Type B pancreatic cell (in vitro differentiated cells): ENCODE measurements around the gene OPHN1. TPM values are rescaled to one million over a fixed set of nuclear protein-coding genes. Genes with fewer than 3 reads are reported as not detected.
"Not testable (repeated sequence)": the region's sequence is repeated elsewhere in the genome, so short reads cannot be mapped to it uniquely, and the experiment has no call there.

ENCODE experiments used
- DNase-seq: peaks from one replicate; pipeline ENCODE4 v3.0.0; 2021; ENCODE audit warnings: mixed read lengths; ENCODE audit not compliant: unreplicated experiment; ENCODE audit errors: extremely low spot score
- H3K27ac Mint-ChIP-seq: 2 replicates; pipeline ENCODE4 v1.8.0; 2021; ENCODE audit warnings: mild to moderate bottlenecking, mixed read lengths
- H3K27me3 Mint-ChIP-seq: 2 replicates; pipeline ENCODE4 v1.8.0; 2021; ENCODE audit warnings: mixed read lengths
- H3K36me3 Mint-ChIP-seq: 2 replicates; pipeline ENCODE4 v1.8.0; 2021; ENCODE audit warnings: mixed read lengths
- H3K4me1 Mint-ChIP-seq: one replicate; pipeline ENCODE4 v1.8.0; 2021; ENCODE audit warnings: mixed read lengths; ENCODE audit not compliant: unreplicated experiment
- H3K4me3 Mint-ChIP-seq: 2 replicates; pipeline ENCODE4 v1.8.0; 2021; ENCODE audit warnings: mild to moderate bottlenecking, mixed read lengths
- H3K9me3 Mint-ChIP-seq: 2 replicates; pipeline ENCODE4 v1.8.0; 2021; ENCODE audit warnings: mixed read lengths
- total RNA-seq: library from RNA; stranded (reverse); gene quantifications from 2 replicates; pipeline ENCODE4 v1.2.1, GENCODE V29; 2021; ENCODE audit warnings: low replicate concordance
- TF ChIP-seq, protein P1 (sequence below): fragments of 200-600 bp; sonication (generic); conservative IDR thresholded peaks from 2 replicates; pipeline ENCODE4 v1.5.0; 2021; ENCODE audit warnings: antibody characterized with exemption, mild to moderate bottlenecking

Gene OPHN1
- total RNA-seq, 1 donor from 2014 or later, result 7.4 TPM

DNA sequence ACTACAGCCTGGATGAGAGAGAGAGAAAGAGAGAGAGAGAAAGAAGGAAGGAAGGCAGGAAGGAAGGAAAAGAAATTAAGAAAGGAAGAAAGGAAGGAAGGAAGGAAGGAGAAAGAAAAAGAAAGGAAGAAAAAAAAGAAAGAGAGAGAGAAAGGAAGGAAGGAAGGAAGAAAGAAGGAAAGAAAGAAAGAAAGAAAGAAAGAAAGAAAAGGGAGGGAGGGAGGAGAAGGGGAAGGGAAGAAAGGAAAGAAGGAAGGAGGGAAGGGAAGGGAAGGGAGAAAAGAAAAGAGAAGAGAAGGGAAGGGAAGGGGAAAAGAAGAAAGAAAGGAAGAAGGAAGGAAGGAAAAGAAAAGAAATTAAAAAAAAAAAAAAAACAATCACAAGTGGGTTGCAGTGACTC lies 146.3 kb downstream of the OPHN1 start:
- TF ChIP-seq, protein P1, sequence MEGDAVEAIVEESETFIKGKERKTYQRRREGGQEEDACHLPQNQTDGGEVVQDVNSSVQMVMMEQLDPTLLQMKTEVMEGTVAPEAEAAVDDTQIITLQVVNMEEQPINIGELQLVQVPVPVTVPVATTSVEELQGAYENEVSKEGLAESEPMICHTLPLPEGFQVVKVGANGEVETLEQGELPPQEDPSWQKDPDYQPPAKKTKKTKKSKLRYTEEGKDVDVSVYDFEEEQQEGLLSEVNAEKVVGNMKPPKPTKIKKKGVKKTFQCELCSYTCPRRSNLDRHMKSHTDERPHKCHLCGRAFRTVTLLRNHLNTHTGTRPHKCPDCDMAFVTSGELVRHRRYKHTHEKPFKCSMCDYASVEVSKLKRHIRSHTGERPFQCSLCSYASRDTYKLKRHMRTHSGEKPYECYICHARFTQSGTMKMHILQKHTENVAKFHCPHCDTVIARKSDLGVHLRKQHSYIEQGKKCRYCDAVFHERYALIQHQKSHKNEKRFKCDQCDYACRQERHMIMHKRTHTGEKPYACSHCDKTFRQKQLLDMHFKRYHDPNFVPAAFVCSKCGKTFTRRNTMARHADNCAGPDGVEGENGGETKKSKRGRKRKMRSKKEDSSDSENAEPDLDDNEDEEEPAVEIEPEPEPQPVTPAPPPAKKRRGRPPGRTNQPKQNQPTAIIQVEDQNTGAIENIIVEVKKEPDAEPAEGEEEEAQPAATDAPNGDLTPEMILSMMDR, result no peak
- Mint-ChIP-seq H3K36me3 (no peaks in the 10 kb centered on the region), H3K27ac (no peak overlapping the region), H3K27me3 (no peaks in the 10 kb centered on the region), H3K9me3 (no peaks in the 10 kb centered on the region), H3K4me1 (no peaks in the 10 kb centered on the region), H3K4me3 (no peak overlapping the region)
- DNase-seq, result no peak

DNA sequence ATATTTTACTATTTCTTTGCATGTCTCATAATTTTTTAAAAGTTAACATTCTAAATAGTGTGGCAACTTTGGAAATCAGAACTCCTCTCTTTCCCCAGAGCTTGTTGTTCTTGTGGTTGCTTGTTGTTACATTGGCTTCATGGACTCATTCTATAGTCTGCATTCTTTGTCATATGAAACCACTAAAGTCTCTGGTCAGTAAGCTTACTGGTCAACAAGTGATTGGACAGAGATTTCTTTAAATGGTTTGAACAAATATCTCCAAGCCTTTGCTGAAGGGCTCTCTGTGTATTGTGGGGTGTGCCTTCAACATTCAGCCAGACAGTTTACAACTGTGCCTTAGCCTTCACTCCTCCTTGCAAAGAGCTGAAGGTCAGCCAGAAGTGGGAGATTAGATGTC lies 147.2 kb downstream of the OPHN1 start:
- no peak for DNase-seq
- no peaks in the 10 kb centered on the region for H3K27me3 Mint-ChIP-seq
- no peaks in the 10 kb centered on the region for H3K36me3 Mint-ChIP-seq
- H3K9me3 Mint-ChIP-seq, result no peaks in the 10 kb centered on the region
- no peaks in the 10 kb centered on the region for H3K4me1 Mint-ChIP-seq
- no peak overlapping the region for H3K4me3 Mint-ChIP-seq
- TF ChIP-seq, protein P1, result no peak
- H3K27ac Mint-ChIP-seq, result no peak overlapping the region

DNA sequence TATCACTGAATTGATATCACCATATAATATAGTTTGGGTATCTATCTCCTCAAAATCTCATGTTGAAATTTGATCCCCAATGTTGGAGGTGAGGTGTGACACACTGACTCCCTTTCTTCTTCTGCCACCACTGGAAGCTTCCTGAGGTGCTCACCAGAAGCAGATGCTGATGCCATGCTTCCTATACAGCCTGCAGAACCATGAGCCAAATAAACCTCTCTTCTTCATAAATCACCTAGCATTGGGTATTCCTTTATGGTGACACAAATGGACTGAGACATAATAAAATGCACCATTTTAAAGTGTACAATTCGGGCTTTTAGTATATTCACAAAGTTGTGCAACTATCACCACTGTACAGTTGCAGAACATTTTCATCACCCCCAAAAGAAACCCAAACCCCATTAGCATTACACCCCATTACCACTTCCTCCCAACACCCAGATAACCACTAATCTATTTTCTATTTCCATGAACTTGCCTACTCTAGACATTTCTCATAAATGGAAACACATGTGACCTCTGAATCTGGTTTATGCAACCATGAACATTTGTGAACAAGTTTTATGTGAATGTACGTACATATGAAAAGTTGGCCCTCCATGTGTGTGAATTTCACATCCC lies 148.9 kb downstream of the OPHN1 start:
- Mint-ChIP-seq H3K9me3 (no peaks in the 10 kb centered on the region), H3K27ac (no peak overlapping the region), H3K4me3 (no peak overlapping the region), H3K27me3 (no peaks in the 10 kb centered on the region), H3K36me3 (no peaks in the 10 kb centered on the region), H3K4me1 (no peaks in the 10 kb centered on the region)
- no peak for DNase-seq
- TF ChIP-seq, protein P1, result no peak

DNA sequence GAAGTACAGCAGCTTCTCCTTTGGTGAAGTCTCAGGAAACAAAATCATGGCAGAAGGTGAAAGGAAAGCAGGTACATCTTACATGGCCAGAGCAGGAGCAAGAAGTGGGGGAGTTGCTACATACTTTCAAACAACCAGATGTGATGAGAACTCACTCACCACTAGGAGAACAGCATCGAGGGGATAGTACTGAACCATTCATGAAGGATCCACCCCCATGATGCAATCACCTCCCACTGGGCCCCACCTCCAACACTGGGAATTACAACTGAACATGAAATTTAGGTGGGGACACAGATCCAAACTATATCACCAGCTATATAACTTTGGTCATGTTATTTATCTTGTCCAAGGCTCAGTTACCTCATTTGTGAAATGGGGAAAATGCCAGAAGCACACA lies 159.4 kb downstream of the OPHN1 start:
- no peaks in the 10 kb centered on the region for H3K9me3 Mint-ChIP-seq
- no peaks in the 10 kb centered on the region for H3K4me1 Mint-ChIP-seq
- DNase-seq, result no peak
- no peak overlapping the region for H3K27ac Mint-ChIP-seq
- TF ChIP-seq, protein P1, result no peak
- no peak overlapping the region for H3K4me3 Mint-ChIP-seq
- no peaks in the 10 kb centered on the region for H3K27me3 Mint-ChIP-seq
- no peaks in the 10 kb centered on the region for H3K36me3 Mint-ChIP-seq

DNA sequence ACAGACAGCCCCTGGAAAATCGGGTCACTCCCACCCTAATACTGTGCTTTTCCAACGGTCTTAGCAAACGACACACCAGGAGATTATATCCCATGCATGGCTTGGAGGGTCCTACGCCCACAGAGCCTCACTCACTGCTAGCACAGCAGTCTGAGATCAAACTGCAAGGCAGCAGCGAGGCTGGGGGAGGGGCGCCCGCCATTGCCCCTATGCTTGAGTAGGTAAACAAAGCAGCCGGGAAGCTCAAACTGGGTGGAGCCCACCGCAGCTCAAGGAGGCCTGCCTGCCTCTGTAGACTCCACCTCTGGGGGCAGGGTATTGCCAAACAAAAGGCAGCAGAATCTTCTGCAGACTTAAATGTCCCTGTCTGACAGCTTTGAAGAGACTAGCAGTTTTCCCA lies 168.5 kb downstream of the OPHN1 start:
- not testable (repeated sequence) for H3K27me3 Mint-ChIP-seq, H3K36me3 Mint-ChIP-seq, H3K9me3 Mint-ChIP-seq, H3K27ac Mint-ChIP-seq, H3K4me1 Mint-ChIP-seq, DNase-seq, H3K4me3 Mint-ChIP-seq

DNA sequence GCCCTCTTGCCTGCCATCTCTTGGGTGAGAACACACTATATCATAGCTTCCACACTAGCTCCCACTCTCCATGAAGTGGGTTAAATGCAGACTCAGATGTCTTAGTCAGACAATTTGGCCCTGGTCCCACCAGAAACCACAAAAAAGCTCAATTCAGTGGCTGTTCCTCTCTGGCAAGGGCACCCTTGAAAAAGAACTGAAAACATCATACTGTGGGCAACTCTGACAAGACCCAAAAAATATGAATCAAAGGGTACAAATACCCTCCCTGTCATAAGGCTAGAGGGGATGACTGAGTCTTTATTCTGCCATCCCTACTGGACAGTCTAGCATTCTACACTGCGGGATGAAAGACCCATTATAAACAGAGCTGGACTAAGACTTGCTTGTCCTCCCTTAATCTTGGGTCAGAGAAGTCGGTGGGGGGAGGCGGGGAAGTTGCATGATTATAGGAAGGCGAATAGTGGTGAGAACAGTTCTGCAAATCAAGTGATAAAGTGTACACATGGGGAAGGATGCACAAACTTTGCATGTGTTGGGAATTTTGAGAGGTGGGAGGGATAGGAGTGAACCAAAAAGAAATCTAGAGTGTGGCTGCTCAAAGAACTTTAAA lies 172.1 kb downstream of the OPHN1 start:
- no peak overlapping the region for H3K27ac Mint-ChIP-seq
- TF ChIP-seq, protein P1, result no peak
- H3K9me3 Mint-ChIP-seq, result no peaks in the 10 kb centered on the region
- no peaks in the 10 kb centered on the region for H3K27me3 Mint-ChIP-seq
- no peak for DNase-seq
- H3K4me3 Mint-ChIP-seq, result no peak overlapping the region
- H3K4me1 Mint-ChIP-seq, result no peaks in the 10 kb centered on the region
- H3K36me3 Mint-ChIP-seq, result no peaks in the 10 kb centered on the region
